GM23248 (cell line): Measurements from ENCODE around the gene SDF2L1.

Experiments used
- EZH2 ChIP-seq: fragments of 200-600 bp; sonication (generic); IDR thresholded peaks from 2 replicates; pipeline ENCODE4 v1.6.1; 2018; ENCODE audit warnings: antibody characterized with exemption, mild to moderate bottlenecking; ENCODE audit not compliant: insufficient read depth, poor library complexity, severe bottlenecking
- EZH2phosphoT487 ChIP-seq: fragments of 200-600 bp; sonication (generic); IDR thresholded peaks from 2 replicates; pipeline ENCODE4 v1.6.1; 2018; ENCODE audit warnings: antibody characterized with exemption, moderate library complexity, mild to moderate bottlenecking, low read depth; ENCODE audit not compliant: insufficient read depth

GRCh38 chr22:21690401-21690801, 48.3 kb downstream of the SDF2L1 start:
- TF ChIP-seq EZH2 (no peak), EZH2phosphoT487 (no peak)
